Activated naive CD8-positive, alpha-beta T cell treated with anti-CD3 and anti-CD28 coated beads, Interleukin-2, amount 50 U/mL, for 24 hours (primary cell): ENCODE results near the gene P3H4.
A peak's percentile ranks its signal among the peaks of the same experiment; 100 is the strongest.
"Not testable (repeated sequence)": the region's sequence is repeated elsewhere in the genome, so short reads cannot be mapped to it uniquely, and the experiment has no call there.

Experiments used
- ATAC-seq: fragments of 150-1000 bp; cut with Tn5 transposase; one replicate; pipeline ENCODE4 v1.10.0; 2021
- DNase-seq: peaks from one replicate; pipeline ENCODE4 v3.0.0; 2021
- H3K27ac Mint-ChIP-seq: one replicate; pipeline ENCODE4 v1.8.0; 2021; ENCODE audit warnings: mild to moderate bottlenecking, mixed read lengths
- H3K27me3 Mint-ChIP-seq: one replicate; pipeline ENCODE4 v1.8.0; 2021; ENCODE audit warnings: mixed read lengths
- H3K36me3 Mint-ChIP-seq: one replicate; pipeline ENCODE4 v1.8.0; 2021; ENCODE audit warnings: low read depth, mixed read lengths
- H3K4me1 Mint-ChIP-seq: one replicate; pipeline ENCODE4 v1.8.0; 2021; ENCODE audit warnings: mixed read lengths
- H3K4me3 Mint-ChIP-seq: one replicate; pipeline ENCODE4 v1.8.0; 2021; ENCODE audit warnings: mild to moderate bottlenecking, moderate library complexity, mixed read lengths
- H3K9me3 Mint-ChIP-seq: one replicate; pipeline ENCODE4 v1.8.0; 2021; ENCODE audit warnings: mixed read lengths

The P3H4 gene

GRCh38 chr17:41829961-41830360, 18.2 kb upstream of the P3H4 start:
- H3K27me3 Mint-ChIP-seq, ATAC-seq, DNase-seq, H3K27ac Mint-ChIP-seq, H3K9me3 Mint-ChIP-seq, H3K4me3 Mint-ChIP-seq, H3K4me1 Mint-ChIP-seq: not testable (repeated sequence)
- H3K36me3 Mint-ChIP-seq = peaks cover 10% of the 10 kb centered on the region

- ATAC-seq (no peak), DNase-seq (no peak)
- Mint-ChIP-seq H3K4me1 (no peaks in the 10 kb centered on the region), H3K27me3 (no peaks in the 10 kb centered on the region), H3K27ac (no peak overlapping the region), H3K9me3 (no peaks in the 10 kb centered on the region), H3K36me3 (peaks cover 4% of the 10 kb centered on the region), H3K4me3 (no peak overlapping the region)
Measured at GRCh38 chr17:41825175-41825845, 13.6 kb upstream of the P3H4 start.

GRCh38 chr17:41824086-41824485, 12.3 kb upstream of the P3H4 start:
- Mint-ChIP-seq H3K27ac (no peak overlapping the region), H3K36me3 (peaks cover 4% of the 10 kb centered on the region), H3K4me1 (no peaks in the 10 kb centered on the region), H3K9me3 (no peaks in the 10 kb centered on the region), H3K27me3 (no peaks in the 10 kb centered on the region), H3K4me3 (no peak overlapping the region)
- DNase-seq (no peak), ATAC-seq (no peak)

GRCh38 chr17:41823580-41823979, 11.8 kb upstream of the P3H4 start:
- Mint-ChIP-seq H3K36me3 (peaks cover 4% of the 10 kb centered on the region), H3K27ac (no peak overlapping the region), H3K9me3 (no peaks in the 10 kb centered on the region), H3K4me3 (no peak overlapping the region), H3K4me1 (no peaks in the 10 kb centered on the region), H3K27me3 (no peaks in the 10 kb centered on the region)
- DNase-seq (no peak), ATAC-seq (no peak)

- no peak overlapping the region for H3K27ac Mint-ChIP-seq
- no peaks in the 10 kb centered on the region for H3K27me3 Mint-ChIP-seq
- H3K9me3 Mint-ChIP-seq = no peaks in the 10 kb centered on the region
Measured at GRCh38 chr17:41823141-41823524, 11.4 kb upstream of the P3H4 start.

GRCh38 chr17:41822216-41823140, 10.7 kb upstream of the P3H4 start:
- no peaks in the 10 kb centered on the region for H3K4me1 Mint-ChIP-seq
- no peak for DNase-seq
- no peak overlapping the region for H3K27ac Mint-ChIP-seq
- H3K9me3 Mint-ChIP-seq = no peaks in the 10 kb centered on the region
- H3K4me3 Mint-ChIP-seq = no peak overlapping the region
- no peaks in the 10 kb centered on the region for H3K27me3 Mint-ChIP-seq
- H3K36me3 Mint-ChIP-seq = no peaks in the 10 kb centered on the region
- no peak for ATAC-seq

More at GRCh38 chr17:41823141-41823524, 11.4 kb upstream of the P3H4 start:
- ATAC-seq (no peak), DNase-seq (no peak)
- Mint-ChIP-seq H3K36me3 (peaks cover 4% of the 10 kb centered on the region), H3K4me3 (no peak overlapping the region), H3K4me1 (no peaks in the 10 kb centered on the region)

GRCh38 chr17:41821776-41822175, 10.0 kb upstream of the P3H4 start:
- Mint-ChIP-seq H3K9me3 (no peaks in the 10 kb centered on the region), H3K4me1 (no peaks in the 10 kb centered on the region), H3K4me3 (no peak overlapping the region), H3K27me3 (no peaks in the 10 kb centered on the region), H3K27ac (no peak overlapping the region), H3K36me3 (no peaks in the 10 kb centered on the region)
- DNase-seq (no peak), ATAC-seq (no peak)

GRCh38 chr17:41818024-41818423, 6.3 kb upstream of the P3H4 start:
- Mint-ChIP-seq H3K4me3 (no peak overlapping the region), H3K9me3 (no peaks in the 10 kb centered on the region), H3K4me1 (no peaks in the 10 kb centered on the region), H3K27me3 (peaks cover 4% of the 10 kb centered on the region), H3K36me3 (no peaks in the 10 kb centered on the region), H3K27ac (no peak overlapping the region)
- ATAC-seq (no peak), DNase-seq (no peak)

- no peak overlapping the region for H3K4me3 Mint-ChIP-seq
- peaks cover 6% of the 10 kb centered on the region for H3K4me1 Mint-ChIP-seq
Measured at GRCh38 chr17:41816637-41817320, 5.0 kb upstream of the P3H4 start.

GRCh38 chr17:41814195-41814594, 2.4 kb upstream of the P3H4 start:
- no peak for DNase-seq
- H3K27me3 Mint-ChIP-seq = peaks cover 9% of the 10 kb centered on the region
- H3K4me1 Mint-ChIP-seq = peaks cover 17% of the 10 kb centered on the region
- no peak overlapping the region for H3K4me3 Mint-ChIP-seq
- ATAC-seq = no peak
- no peaks in the 10 kb centered on the region for H3K36me3 Mint-ChIP-seq
- H3K27ac Mint-ChIP-seq = no peak overlapping the region
- no peaks in the 10 kb centered on the region for H3K9me3 Mint-ChIP-seq

More at GRCh38 chr17:41816637-41817320, 5.0 kb upstream of the P3H4 start:
- DNase-seq = no peak
- Mint-ChIP-seq H3K27me3 (peaks cover 7% of the 10 kb centered on the region), H3K9me3 (no peaks in the 10 kb centered on the region), H3K36me3 (no peaks in the 10 kb centered on the region), H3K27ac (no peak overlapping the region)
- no peak for ATAC-seq

GRCh38 chr17:41813699-41814124, 2.0 kb upstream of the P3H4 start:
- H3K4me3 Mint-ChIP-seq = no peak overlapping the region

GRCh38 chr17:41813152-41813680, 1.5 kb upstream of the P3H4 start:
- peak overlapping the region; percentile 19 for H3K27ac Mint-ChIP-seq
- H3K27me3 Mint-ChIP-seq = peaks cover 9% of the 10 kb centered on the region
- H3K4me3 Mint-ChIP-seq = no peak overlapping the region
- H3K36me3 Mint-ChIP-seq = no peaks in the 10 kb centered on the region
- no peak for ATAC-seq
- H3K4me1 Mint-ChIP-seq = peaks cover 17% of the 10 kb centered on the region
- no peak for DNase-seq
- H3K9me3 Mint-ChIP-seq = no peaks in the 10 kb centered on the region

More at GRCh38 chr17:41813699-41814124, 2.0 kb upstream of the P3H4 start:
- ATAC-seq = no peak
- Mint-ChIP-seq H3K9me3 (no peaks in the 10 kb centered on the region), H3K36me3 (no peaks in the 10 kb centered on the region), H3K27ac (no peak overlapping the region), H3K4me1 (peaks cover 17% of the 10 kb centered on the region), H3K27me3 (peaks cover 9% of the 10 kb centered on the region)
- no peak for DNase-seq

GRCh38 chr17:41812381-41813151, 817 bp upstream of the P3H4 start, which contains the start of gene FKBP10:
Gene FKBP10, plus strand, starts transcription at chr17:41813004. Its CDS starts 31 bp downstream, at chr17:41813035.
- Mint-ChIP-seq H3K9me3 (no peaks in the 10 kb centered on the region), H3K4me1 (peaks cover 17% of the 10 kb centered on the region), H3K36me3 (no peaks in the 10 kb centered on the region), H3K27me3 (peaks cover 9% of the 10 kb centered on the region), H3K4me3 (peak within 1 kb of the TSS; percentile 79), H3K27ac (peak within 1 kb of the TSS; percentile 65)
- peak; percentile 22 for DNase-seq
- ATAC-seq = no peak
